ENCODE data around the gene ADAM11.
"Not testable (repeated sequence)": the region's sequence is repeated elsewhere in the genome, so short reads cannot be mapped to it uniquely, and the experiment has no call there.

Gene ADAM11

DNA sequence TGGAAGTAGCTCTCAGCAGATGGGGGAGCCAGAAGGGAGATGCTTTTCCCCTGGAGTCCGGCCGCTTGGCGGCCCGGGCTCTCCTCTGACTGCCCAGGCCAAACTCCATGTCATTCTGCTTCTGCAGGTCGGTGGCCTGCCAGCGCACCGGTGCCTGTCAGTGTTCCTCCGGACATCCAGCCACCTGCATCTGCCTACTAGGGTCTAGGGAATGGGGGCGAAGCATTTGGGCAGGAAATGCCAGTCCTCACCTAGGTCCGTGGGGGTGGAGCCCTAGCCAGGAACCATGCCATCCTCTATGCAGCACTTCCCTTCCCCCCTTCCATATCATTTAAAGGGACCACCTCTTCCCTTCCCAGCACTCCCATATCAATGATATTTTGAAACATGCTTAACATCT, 37.1 kb downstream of the ADAM11 start:
- DNase-seq (ENCODE audit: low read depth) = no peak

DNA sequence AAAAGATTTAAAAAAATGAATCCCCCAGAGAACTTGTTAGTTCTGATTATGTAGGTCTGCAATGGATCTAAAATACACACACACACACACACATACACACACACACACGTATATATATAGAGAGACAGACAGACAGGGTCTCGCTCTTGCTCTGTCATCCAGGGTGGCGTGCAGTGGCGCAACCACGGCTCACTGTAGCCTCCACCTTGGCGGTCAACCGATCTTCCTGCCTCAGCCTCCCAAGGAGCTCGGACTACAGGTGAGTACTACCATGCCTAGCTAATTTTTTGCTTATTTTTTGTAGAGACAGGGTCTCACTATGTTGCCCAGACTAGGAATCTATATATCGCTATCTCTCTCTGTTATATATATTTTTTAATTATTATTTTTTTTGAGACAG, 37.9 kb downstream of the ADAM11 start:
- no peak for DNase-seq (ENCODE audit: low read depth)

DNA sequence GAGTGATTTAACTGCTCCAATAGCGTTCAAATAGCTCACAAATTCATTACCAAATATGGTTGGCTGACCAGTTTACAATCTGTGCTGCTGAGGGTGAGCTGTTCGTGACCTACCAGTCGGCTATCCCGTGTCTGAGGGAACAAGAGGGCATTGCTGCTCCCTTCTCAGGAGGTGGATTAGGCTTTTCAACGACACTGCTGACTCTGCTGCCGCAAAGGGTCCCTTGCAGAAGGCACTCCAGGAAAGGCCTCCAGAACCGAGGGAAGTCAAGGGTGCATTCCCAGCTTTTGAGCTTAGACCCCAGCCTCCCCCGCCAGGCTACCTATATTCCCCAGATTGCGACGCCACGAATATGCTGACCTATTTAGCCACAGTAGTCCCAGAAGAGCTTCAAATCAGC, 39.0 kb downstream of the ADAM11 start:
- no peak for DNase-seq (ENCODE audit: low read depth)

DNA sequence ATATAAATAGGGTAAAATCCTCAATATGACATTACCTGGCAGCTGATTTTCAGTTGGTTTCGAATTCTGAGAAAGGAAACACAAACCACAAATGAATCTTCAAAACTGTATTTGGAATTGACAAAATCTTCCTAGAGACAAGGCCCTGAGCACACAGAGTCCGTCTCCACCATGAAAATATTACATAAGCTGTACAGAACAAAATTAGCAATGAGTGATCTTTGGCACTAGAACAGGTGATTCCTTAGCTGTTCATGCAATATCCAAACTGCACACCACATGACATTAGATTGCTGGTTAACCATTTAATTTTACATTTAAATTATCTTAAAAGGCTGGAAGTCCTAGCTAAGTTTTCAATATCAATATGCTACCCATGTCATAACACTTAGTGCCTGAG, 39.6 kb downstream of the ADAM11 start:
- DNase-seq (ENCODE audit: low read depth) = no peak

DNA sequence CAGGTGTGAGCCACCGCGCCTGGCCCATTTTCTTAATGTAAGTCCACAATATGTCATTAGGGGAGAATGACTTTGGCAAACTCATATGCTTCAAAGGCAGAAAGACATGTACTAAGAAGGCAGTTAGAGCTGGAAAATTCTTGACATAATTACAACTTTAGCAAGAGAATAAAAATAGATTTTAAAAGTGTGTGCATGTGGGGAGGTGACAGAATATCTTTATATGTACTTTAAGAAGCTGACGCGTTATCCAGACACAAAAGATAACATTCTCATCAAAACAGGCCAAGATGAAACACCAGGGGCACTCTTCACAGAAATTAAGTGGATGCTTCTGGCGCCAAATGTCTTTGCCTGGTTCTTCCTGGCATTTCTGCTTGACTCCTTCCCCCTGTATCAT, 43.1 kb downstream of the ADAM11 start:
- DNase-seq (ENCODE audit: low read depth) = no peak

DNA sequence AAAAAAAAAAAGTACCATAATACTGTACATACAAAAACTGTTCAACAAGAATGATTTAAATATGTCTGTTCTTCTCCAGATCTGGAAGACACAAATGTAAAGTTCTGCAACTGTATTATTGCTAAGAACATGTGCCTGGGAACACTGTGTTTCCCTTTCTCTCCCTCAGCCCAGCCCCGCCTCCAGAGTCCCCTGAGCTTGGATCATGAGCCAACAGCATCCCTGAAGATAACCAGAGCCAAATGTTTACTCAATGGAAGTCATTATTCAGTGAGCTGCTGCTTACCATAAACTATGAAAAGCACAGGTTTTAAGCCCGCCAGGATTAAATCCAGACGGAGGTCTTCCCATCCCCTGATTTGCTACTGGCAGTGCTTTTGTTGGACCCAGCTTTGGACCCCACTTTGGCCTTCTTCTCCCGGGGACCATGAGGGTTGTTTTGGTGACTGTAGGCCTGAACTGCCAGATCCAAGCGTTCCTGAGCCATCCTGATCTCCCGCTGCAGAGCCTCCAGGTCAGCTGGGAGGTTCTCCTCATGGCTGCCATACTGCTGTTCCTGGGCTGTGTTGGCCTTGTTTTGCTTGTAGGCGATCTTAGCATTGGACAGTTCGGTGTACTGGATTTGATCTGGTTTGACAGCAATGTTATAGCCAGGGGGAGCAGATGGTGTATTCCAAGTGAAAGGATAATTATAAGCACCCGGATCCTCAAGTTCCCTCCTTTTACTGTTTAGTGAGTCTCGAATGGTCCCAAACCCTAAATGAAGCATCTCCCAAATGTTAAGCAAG, 45.7 kb downstream of the ADAM11 start:
- DNase-seq (ENCODE audit: low read depth) = no peak

DNA sequence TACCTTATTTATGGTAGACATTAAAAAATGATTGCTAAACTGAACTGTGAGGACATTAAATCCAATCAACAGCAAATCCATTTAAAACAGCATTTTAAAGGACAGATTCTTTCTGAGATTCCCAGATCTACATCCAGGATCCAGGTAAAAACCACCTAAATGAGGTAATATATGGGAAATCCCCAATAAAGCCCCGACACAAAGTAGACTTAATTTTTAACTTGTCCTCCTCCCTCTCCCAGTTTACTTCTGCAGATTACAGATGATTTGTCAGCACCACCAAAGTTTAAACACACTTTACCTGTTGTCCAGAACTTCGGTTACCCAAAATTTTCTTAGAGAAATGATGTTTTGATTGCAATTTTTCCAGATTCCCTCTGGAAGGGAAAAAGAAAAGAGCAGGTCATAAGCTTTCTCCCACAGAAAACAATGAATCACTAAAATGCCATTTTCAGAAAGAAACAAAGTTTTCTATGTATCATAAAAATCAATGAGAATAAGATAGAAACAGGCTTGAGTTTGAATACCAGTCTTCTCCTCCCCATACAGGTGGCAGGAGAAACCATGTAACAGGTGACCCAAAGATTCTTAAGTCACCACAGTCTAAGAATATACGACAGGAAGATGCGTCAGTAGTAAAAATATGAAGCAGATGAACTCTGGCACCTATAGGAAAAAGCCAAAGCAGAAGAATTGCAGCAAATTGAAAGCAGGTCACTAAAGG, 48.5 kb downstream of the ADAM11 start:
- no peak for DNase-seq (ENCODE audit: low read depth)

DNA sequence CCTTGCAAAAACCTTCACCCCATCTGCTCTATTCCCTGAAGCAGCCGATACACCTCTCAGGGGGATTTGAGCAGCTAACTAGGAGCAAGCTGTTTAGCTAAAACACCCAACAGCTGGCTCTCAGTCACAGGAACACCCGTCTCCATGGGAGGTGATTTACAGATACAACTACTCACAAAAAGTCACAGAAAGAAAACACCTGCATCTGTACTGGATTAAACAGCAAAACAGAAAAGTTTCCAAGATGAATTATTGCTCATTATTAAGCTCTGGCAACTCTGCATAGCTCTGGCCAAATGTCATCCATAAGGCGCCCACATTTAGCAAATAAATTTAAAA, 49.0 kb downstream of the ADAM11 start:
- no peak for DNase-seq (ENCODE audit: low read depth)

DNA sequence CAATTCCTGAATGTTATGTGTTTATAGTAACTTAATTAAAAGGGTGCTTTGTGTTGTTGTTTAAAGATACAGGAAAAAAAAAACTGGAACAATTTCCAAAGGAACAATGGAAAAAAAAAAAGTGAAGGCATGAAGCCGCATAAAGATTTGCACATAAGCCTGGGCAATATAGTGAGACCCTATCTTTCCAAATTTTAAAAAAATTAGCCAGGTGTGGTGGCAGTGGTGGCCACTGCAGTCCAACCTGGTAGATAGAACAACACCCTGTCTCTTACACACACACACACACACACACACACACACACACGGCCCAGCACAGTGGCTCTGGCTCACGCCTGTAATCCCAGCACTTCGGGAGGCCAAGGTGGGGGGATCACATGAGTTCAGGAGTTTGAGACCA, 49.4 kb downstream of the ADAM11 start:
- DNase-seq (ENCODE audit: low read depth) = no peak

DNA sequence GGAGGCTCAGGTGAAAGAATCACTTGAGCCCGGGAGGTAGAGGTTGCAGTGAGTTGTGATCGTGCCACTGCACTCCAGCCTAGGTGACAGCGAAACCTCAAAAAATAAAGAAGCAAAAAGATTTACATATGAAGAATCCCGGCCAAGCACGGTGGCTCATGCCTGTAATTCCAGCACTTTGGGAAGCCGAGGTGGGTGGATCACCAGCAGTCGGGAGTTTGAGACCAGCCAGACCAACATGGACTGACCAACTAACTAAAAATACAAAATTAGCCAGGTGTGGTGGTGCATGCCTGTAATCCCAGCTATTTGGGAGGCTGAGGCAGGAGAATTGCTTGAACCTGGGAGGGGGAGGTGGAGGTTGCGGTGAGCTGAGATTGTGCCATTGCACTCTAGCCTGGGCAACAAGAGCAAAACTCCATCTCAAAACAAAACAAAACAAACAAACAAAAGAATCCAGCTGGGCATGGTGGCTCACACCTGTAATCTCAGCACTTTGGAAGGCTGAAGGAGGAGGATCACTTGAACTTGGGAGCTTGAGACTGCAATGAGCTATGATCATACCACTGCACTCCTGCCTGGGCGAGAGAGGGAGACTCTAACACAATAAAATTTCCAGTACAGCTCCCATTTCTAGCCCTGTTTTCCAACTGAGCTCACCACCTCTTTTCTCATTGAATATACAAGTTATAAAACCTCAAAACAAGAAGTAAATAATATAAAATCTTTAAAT, 50.0 kb downstream of the ADAM11 start:
- DNase-seq (ENCODE audit: low read depth) = not testable (repeated sequence)

DNA sequence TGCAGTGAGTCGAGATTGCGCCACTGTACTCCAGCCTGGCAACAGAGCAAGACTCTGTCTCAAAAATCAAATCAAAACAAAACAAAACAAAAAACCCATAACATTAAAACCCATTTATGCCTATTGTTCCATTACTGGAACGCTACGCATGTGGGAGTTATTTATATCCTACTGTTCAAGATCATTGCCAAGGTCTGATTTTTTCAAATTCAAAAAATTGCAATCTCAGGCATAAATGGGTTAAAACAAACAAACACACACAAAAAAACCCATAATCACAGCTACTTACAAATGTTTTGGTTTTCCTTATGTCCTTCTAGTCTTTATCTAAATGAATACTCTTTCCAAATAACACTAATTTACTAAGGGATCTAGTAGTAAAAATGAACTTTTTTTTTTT, 53.5 kb downstream of the ADAM11 start:
- no peak for DNase-seq (ENCODE audit: low read depth)

DNA sequence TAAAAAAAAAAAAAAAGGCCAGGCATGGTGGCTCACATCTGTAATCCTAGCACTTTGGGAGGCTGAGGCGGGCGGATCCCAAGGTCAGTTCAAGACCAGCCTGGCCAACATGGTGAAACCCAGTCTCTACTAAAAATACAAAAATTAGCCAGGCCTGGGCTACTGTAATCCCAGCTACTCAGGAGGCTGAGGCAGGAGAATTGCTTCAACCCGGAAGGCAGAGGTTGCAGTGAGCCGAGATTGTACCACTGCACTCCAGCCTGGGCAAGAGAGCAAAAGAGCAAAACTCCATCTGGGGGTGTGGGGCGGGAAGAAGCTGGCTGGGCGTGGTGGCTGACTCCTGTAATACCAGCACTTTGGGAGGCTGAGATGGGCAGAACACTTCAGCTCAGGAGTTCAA, 59.7 kb downstream of the ADAM11 start:
- DNase-seq (ENCODE audit: low read depth) = not testable (repeated sequence)

DNA sequence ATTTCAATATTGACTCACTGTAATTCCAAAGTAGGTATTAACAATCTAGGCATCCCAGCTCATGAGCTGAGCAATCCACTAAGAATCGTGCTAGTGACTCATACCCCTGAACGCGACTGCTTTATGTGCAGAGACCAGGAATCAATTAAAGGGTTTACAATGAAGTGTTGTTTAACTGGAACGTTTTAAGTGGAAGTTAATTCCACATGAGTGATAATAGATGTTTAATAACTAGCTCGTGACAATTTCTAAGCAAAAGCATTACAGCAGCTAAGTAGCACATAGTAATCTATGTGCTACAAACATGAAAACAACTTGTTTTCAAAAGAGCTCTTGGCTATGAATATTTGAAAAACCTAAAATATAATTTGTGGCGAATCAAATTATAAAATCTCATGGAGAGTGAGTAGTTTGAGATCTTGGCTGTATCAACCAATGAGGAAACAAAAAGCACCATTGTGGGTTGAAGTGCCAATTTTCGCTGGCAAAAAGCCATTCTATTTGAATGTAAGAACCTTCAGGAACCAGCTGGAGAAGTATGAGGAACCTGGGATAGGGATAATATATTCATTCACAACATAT, 61.9 kb downstream of the ADAM11 start:
- DNase-seq (ENCODE audit: low read depth) = no peak

DNA sequence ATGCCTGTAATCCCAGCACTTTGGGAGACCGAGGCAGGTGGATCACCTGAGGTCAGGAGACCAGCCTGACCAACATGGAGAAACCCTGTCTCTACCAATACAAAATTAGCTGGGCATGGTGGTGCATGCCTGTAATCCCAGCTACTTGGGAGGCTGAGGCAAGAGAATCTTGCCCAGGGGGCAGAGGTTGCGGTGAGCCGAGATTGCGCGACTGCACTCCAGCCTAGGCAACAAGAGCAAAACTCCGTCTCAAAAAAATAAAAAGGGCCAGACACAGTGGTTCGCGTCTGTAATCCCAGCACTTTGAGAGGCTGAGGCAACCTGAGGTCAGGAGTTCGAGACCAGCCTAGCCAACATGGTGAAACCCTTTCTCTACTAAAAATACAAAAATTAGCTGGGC, 66.4 kb downstream of the ADAM11 start:
- DNase-seq (ENCODE audit: low read depth) = not testable (repeated sequence)

DNA sequence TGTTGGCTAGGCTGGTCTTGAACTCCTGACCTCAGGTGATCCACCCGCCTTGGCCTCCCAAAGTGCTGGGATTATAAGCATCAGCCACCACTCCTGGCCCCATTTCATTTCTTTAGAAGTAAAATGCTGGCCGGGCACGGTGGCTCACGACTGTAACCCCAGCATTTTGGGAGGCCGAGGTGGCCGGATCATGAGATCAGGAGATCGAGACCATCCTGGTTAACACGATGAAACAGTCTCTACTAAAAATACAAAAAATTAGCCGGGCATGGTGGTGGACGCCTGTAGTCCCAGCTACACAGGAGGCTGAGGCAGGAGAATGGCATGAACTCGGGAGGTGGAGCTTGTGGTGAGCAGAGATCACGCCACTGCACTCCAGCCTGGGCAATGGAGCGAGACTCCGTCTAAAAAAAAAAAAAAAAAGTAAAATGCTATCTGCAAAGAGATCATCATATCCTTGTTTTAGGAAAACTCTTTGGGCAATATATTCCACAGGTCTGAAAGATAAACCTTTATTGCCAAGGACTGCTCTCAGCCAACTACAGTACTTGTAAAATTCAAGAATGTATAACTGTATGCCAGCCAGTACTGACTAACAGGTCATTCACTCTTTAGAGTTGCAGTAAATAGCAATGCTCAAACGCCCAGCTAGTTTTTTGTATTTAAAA, 67.5 kb downstream of the ADAM11 start:
- DNase-seq (ENCODE audit: low read depth) = no peak

DNA sequence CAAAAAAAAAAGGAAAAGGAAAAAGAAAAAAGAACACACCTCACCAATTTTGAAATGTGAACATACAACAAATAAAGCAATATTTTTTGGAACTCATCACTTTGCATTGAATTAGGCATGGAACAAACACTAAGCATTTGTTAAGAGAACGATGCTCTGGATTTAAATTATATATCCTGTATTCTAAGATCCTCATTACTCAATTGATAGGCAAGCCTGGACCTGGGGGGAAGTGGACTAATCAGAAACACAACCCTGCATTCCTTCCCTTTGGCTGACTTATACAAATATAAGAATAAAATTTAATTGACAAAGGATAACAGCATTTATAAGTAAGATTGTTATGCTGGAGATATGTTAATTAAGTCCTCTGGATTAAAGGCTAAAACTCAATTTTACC, 69.1 kb downstream of the ADAM11 start:
- no peak for DNase-seq (ENCODE audit: low read depth)

DNA sequence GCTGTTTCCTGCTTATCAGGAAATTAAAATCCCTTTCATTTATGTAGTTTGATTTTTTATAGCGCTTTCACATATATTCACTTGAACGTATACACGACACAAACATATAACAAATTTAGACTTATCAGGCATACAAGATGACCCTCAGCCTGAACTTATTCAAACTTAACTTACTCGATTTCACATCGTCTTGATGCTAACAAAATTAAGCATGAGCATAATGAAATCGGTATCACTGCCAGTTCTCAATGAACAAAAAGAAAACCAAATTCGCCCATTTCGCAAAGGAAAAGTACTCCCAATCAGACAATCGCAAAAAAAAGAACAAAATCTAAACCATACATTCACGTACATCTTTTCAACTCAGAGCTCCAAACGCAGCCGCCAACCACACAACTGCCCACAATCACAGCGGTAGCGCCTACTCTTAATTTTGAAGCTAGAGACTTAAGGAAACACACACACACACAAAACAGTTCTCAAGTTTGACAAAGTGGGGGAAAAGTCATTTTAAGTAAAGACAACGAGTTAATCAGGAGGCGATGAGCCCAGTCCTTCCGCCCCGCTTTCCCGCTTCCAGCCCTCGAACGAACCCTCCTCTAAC, 70.2 kb downstream of the ADAM11 start:
- DNase-seq (ENCODE audit: low read depth) = no peak

DNA sequence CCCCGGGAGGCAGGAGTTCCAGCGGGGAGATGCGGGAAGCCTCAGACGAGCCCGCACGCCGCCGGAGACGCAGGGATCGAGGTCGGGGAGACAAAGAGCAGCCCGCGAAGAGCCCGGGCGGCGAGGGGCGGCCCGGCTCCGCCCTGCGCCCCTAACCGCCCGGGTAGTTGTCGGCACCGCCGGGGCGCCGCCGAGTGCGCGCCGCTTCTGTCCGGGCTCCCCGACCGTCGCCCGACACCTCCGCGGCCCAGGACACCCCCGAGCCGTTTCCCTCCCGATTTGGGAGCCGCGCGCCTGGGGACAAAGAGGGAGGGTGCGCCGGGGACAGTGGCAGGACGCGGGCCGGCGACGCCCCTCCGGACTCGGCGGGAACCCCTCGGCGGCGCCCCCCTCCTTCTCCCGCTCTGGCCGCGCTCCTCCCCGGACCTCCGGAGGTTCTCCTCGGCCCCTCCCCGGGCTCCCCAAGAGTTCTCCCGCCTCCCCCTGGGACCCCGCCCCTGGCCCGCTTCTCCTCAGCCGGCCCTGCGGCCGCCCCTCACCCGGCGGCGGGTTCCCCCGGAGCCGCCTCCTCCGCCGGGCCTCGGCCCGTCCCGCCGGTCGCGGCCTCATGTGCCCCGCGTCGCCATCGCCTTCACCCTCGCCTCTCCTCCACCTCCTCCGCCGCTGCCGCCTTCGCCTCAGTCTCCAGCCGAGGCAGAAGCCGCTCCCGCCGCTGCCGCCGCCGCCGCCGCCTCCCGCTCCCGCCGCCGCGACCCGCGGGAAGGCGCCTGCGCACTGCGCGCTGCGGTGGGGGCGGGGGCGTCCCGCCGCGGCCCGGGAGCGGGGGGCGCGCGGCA, 71.0 kb downstream of the ADAM11 start, which contains the start of gene GJC1:
TSS of gene GJC1 (minus strand) at position 765 of the 836 bp plus-strand sequence. CDS start 24,470 bp downstream, outside the sequence.
- DNase-seq (ENCODE audit: low read depth) = no peak

DNA sequence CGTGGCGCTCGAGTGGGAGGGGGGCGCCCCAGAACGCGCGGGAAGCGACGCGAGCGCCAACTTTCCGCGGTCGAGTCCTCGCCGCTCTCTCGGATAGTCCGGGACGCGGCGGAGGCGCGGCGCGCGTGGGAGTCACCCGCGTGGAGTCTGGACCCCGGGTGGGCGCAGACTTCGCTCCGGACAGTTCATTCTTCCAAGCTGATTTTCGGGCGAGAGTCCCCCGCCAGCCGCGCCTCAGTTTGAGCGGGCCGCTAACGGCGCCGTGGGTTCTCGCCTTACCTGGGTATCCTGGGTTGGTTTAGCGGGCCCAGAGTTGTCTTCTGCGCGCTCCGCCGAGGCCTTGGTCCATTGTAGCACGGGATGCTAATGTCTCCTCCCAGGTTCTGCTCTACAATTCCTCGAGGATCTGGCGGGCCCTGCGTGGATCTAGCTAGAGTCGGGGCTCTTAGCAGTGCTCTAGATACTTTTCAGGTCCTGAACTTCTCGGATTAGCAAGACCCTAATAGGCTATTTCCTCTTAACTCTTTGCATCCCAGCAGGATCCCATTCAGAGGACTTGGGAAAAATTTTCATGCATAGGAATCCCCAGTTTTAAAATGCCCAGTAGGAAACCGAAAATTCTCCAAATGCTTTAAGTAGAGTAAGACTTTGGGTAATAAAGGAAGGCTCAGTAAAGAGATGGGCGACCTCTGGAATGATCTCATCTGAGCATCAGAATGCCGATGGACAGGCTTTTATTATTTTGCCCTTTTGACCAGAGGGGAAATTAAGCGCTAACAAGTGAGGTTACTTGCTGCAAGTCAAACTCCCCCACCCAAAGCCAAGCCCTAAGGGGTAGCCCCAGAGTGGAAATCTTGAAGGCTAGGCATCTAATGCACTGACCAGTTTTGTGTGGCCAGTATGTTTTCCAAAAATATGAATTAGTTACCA, 71.8 kb downstream of the ADAM11 start:
- DNase-seq (ENCODE audit: low read depth) = no peak

All from T follicular helper cell (primary cell).